Activated naive CD4-positive, alpha-beta T cell (primary cell): ENCODE data around the gene OR2AT4.
"Not testable (repeated sequence)": the region's sequence is repeated elsewhere in the genome, so short reads cannot be mapped to it uniquely, and the experiment has no call there.

Source experiments
- DNase-seq, 4 experiments: peaks; one replicate each; lab custom pipeline; 2025; lab: John Stamatoyannopoulos, UW

Gene OR2AT4

GRCh38 chr11:75068559-75068958 lies 28.1 kb downstream of the OR2AT4 start:
- no peak for DNase-seq

GRCh38 chr11:75066061-75066460 lies 30.6 kb downstream of the OR2AT4 start:
- DNase-seq = no peak

DNA sequence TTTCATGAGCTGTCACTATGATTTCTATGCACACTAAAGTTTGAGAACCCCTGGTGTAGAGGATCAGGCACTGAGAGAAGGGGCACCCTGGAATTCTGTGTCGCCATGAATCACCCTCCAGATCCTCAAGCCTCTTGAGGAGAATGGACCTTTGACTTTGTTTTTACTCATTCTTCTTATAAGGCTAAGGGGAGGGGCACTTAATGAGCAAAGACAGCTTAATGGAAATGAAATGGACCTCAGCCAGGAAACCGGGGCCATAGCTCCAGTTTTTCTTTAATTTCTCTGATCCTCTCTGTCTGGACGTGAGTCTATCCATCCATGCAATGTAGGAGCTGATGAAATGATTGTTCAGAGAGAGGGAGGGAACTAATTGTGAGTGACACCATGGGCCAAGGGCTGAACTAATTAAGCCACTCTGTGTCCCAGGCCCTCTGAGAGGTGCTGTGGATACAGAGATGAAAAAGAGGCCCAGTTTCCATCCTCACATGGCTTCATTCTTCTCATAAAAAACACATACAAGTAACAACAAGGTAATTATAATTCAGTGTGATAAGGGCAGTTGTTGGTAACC lies 32.8 kb downstream of the OR2AT4 start:
- no peak for DNase-seq

GRCh38 chr11:75059299-75059698 lies 37.4 kb downstream of the OR2AT4 start:
- no peak for DNase-seq

- DNase-seq = no peak
Observed at GRCh38 chr11:75056814-75057213, 39.9 kb downstream of the OR2AT4 start.

DNA sequence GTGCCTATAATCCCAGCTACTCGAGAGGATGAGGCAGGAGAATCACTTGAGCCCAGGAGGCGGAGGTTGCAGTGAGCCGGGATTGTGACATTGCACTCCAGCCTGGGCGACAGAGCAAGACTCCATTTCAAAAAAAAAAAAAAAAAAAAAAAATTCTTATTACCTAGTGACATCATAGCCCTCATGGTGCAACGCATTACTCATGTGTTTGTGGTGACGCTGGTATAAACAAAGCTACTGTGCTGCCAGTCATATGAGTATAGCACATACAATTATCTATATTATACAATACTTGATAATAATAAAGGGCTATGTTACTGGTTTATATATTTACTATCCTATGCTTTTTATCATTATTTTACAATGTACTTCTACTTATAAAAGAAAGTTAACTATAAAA lies 41.2 kb downstream of the OR2AT4 start:
- DNase-seq = no peak

- no peak for DNase-seq
Observed at GRCh38 chr11:75052457-75052856, 44.2 kb downstream of the OR2AT4 start.

DNA sequence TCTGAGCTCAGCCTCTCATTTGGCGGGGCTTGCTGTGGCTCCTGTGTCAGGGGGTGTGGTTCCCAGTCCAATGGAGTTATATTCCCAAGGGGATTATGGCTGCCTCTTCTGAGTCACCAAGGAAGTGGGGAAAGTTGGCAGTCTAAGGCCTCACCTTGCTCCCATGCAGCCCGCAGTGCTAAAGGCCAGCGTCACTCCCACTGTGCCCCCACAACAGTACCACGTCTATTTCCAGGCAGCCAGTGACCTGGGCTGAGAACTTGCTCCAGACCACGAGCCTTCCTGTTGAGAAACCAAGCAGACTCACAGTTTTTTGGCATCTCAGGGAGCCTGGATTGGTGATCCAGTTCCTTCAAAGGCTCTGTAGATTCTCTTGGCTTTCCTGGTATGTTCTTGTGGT lies 45.6 kb downstream of the OR2AT4 start:
- DNase-seq = no peak

DNA sequence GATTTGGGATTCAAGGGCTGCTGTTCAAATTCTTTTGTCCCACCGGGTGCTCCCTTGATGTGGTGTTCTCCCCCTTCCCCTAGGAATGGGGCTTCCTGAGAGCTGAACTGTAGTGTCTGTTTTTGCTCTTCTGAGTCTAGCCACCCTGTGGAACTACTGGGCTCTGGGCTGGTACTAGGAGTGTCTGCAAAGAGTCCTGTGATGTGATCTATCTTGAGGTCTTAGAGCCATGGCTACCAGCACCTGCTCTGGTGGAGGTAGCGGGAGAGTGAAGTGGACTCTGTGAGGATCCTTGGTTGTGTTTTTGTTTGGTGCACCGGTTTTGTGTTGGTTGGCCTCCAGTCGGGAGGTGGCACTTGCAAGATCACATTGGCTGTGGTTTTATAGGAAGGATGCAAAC lies 46.2 kb downstream of the OR2AT4 start:
- no peak for DNase-seq

- not testable (repeated sequence) for DNase-seq
Observed at GRCh38 chr11:75049501-75050266, 47.0 kb downstream of the OR2AT4 start.

DNA sequence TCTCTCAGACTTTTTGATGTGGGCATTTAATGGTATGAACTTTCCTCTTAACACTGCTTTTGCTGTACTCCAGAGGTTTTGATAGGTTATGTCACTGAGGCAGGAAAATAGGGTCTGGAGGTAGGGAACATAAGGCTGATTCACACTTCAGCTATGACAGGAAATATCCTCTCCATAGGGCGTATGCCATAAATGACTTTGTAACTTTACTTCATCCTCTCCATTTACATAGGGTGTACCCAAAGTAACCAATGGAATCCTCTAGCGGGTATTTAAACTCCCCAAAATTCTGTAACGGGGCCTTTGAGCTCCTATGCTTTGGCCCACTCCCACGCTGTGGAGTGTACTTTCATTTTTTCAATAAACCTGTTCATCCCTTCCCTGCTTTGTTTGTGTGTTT lies 49.5 kb downstream of the OR2AT4 start:
- DNase-seq = no peak

- DNase-seq = not testable (repeated sequence)
Observed at GRCh38 chr11:75046668-75047067, 50.0 kb downstream of the OR2AT4 start.

DNA sequence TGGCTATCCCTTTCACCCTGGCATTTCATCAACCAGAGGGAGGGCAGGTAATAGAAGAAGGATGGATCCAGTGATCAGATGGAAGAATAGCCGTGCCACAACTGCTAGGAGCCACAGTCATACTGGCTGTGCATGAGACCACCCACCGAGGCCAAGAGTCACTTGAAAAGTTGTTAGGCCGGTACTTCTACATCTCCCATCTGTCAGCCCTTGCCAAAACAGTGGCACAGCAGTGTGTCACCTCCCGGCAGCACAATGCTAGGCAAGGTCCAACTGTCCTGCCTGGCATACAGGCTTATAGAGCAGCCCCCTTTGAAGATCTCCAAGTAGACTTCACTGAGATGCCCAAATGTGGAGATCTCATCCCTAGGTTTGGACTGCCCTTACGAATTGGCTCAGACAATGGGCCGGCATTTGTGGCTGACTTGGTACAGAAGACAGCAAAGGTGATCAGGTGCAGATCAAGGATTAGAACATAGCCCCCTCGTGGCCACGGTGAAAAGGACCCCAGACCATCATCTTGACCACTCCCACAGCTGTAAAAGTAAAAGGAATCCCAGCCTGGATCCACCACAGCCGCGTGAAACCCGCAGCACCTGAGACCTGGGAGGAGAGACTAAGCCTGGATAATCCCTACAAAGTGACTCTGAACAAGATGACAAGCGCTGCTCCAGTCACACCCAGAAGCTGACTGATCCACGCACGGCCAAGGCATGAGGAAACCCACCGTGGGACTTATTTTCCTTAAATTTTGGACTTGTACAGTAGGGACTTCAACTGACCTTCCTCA lies 52.1 kb downstream of the OR2AT4 start:
- DNase-seq = not testable (repeated sequence)

- DNase-seq = not testable (repeated sequence)
Observed at GRCh38 chr11:75041821-75042220, 54.9 kb downstream of the OR2AT4 start.

GRCh38 chr11:75041263-75041662 lies 55.4 kb downstream of the OR2AT4 start:
- DNase-seq = no peak

DNA sequence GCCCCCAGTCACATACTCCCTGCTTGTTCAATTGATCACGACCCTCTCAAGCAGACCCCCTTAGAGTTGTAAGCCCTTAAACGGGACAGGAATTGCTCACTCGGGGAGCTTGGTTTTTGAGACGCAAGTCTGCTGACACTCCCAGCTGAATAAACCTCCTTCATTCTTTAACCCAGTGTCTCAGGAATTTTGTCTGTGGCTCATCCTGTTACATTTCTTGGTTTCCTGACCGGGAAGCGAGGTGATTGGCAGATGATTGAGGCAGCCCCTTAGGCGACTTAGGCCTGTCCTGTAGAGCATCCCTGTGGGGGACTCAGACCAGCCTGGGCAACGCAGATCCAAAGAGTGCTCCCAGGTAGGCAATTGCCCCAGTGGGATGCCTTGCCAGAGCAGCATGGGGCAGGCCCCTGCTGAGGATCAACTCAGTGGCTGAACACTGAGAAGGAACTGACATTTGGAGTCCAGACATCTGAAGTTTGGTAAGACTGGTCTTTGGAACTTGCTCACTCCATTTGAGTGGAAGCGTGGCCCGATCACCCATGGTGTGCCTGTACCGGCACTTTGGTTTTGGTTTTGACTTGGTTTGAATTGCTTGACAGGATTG lies 56.4 kb downstream of the OR2AT4 start:
- no peak for DNase-seq

DNA sequence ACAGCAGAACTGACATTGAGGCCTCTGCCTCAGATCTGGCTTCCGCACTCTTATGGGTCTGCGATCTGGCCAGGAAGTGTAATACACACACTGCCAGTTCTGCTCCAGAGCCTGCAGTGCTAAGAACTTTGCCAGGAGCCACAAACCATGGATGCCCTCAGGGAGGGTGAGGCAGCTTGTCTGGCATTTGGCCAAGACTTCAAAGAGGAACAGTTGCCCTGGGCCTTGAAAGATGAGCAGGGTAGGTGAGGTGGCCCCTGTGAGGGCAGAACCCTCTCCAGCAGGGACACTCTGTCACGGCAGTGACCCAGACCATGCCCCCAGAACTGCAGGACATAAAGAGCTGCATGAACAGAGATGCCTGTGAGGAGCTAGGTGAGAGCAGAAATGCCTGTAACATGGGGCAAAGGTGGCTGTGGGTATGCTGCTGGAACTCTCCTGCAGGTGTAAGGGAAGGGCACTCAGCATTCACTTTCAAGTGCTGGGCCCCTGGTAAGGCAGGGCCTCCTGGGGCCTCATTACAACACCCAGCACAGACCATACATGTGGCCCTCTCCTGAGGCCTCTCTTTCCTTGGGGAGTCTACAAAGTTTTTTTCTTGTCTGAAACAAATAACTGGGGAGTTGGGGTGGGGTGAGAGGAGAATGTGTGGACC lies 60.6 kb downstream of the OR2AT4 start:
- DNase-seq = no peak

DNA sequence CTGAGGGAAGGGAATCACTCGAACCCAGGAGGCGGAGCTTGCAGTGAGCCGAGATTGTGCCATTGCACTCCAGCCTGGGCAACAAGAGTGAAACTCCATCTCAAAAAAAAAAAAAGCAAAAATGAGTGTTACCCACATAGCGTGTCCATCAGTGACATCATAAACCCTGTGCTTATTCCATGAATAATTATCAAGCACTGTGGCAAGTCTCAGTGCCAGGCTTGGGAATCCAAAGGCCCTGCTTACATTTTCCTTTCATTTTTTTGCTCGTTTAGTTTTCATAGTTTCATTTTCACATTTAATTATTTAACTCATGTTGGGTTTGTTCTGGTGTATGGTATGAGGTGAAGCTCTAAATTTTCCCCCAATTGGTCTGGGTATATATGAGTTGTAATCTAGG lies 61.4 kb downstream of the OR2AT4 start:
- no peak for DNase-seq

GRCh38 chr11:75033916-75034315 lies 62.8 kb downstream of the OR2AT4 start:
- DNase-seq = no peak

DNA sequence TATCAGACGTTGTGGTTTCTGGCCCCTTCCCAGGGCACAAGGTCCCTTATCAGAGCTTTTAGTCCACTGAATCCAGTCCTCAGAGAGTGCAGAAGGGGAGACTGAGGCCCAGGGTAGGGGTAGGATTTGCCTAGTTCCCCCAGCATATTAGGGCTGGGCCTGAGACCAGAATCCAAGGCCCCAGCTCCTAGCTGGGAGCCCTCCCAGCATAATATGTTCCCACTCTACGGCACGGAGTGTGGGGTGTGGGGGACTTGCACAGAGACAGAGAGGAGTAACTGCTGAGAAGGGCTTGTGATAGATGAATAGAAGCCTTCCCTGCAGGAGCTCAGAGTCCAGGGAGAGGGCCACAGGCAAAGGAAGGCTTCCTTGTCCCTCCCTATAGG lies 64.1 kb downstream of the OR2AT4 start:
- no peak for DNase-seq

- peak; percentile 4 to 57 (median 38) for DNase-seq
Observed at GRCh38 chr11:75031771-75032549, 64.7 kb downstream of the OR2AT4 start.
